Activated CD8-positive, alpha-beta memory T cell treated with anti-CD3 and anti-CD28 coated beads, Interleukin-2, amount 50 U/mL, for 1 hour (primary cell): ENCODE data around the gene CDC73.
"Not testable (repeated sequence)": the region's sequence is repeated elsewhere in the genome, so short reads cannot be mapped to it uniquely, and the experiment has no call there.

Source experiments
- DNase-seq: peaks from one replicate; pipeline ENCODE4 v3.0.0-alpha.2; 2020; ENCODE audit errors: extremely low read depth

CDC73 gene

GRCh38 chr1:193181536-193181935, 59.7 kb downstream of the CDC73 start:
- DNase-seq = no peak

GRCh38 chr1:193181985-193182384, 60.2 kb downstream of the CDC73 start:
- no peak for DNase-seq

GRCh38 chr1:193183019-193183627, 61.3 kb downstream of the CDC73 start:
- no peak for DNase-seq

GRCh38 chr1:193184776-193185175, 62.9 kb downstream of the CDC73 start:
- DNase-seq = no peak

GRCh38 chr1:193185211-193185610, 63.4 kb downstream of the CDC73 start:
- DNase-seq = no peak

- DNase-seq = no peak
Observed at GRCh38 chr1:193185901-193186731, 64.3 kb downstream of the CDC73 start, which contains the start of gene B3GALT2. Gene B3GALT2, minus strand, starts transcription at chr1:193186613. Its CDS starts 5,051 bp downstream, at chr1:193181562.

- DNase-seq = no peak
Observed at GRCh38 chr1:193187114-193187513, 65.3 kb downstream of the CDC73 start.

- not testable (repeated sequence) for DNase-seq
Observed at GRCh38 chr1:193188915-193189314, 67.1 kb downstream of the CDC73 start.

- DNase-seq = no peak
Observed at GRCh38 chr1:193189442-193190095, 67.7 kb downstream of the CDC73 start.

- DNase-seq = no peak
Observed at GRCh38 chr1:193190096-193190744, 68.4 kb downstream of the CDC73 start.

- DNase-seq = no peak
Observed at GRCh38 chr1:193192586-193192985, 70.8 kb downstream of the CDC73 start.

GRCh38 chr1:193199940-193200339, 78.1 kb downstream of the CDC73 start:
- DNase-seq = no peak

- DNase-seq = no peak
Observed at GRCh38 chr1:193201021-193201420, 79.2 kb downstream of the CDC73 start.

- DNase-seq = no peak
Observed at GRCh38 chr1:193210996-193211395, 89.2 kb downstream of the CDC73 start.

- DNase-seq = no peak
Observed at GRCh38 chr1:193211539-193211938, 89.7 kb downstream of the CDC73 start.

- no peak for DNase-seq
Observed at GRCh38 chr1:193212637-193213036, 90.8 kb downstream of the CDC73 start.

- no peak for DNase-seq
Observed at GRCh38 chr1:193213998-193214397, 92.2 kb downstream of the CDC73 start.

- DNase-seq = no peak
Observed at GRCh38 chr1:193216920-193217319, 95.1 kb downstream of the CDC73 start.

GRCh38 chr1:193219391-193219790, 97.6 kb downstream of the CDC73 start:
- DNase-seq = no peak

- no peak for DNase-seq
Observed at GRCh38 chr1:193221651-193222050, 99.8 kb downstream of the CDC73 start.

- DNase-seq = no peak
Observed at GRCh38 chr1:193222056-193222615, 100.3 kb downstream of the CDC73 start.

- DNase-seq = no peak
Observed at GRCh38 chr1:193229136-193229535, 107.3 kb downstream of the CDC73 start.
